Activated gamma-delta T cell treated with Interleukin-2 at 50 U/mL for 16 hours (primary cell): Measurements from ENCODE around the gene OR9Q2.
"Not testable (repeated sequence)": the region's sequence is repeated elsewhere in the genome, so short reads cannot be mapped to it uniquely, and the experiment has no call there.

Experiments
- DNase-seq: peaks from one replicate; pipeline ENCODE4 v3.0.0-alpha.2; 2020

The OR9Q2 gene, protein sequence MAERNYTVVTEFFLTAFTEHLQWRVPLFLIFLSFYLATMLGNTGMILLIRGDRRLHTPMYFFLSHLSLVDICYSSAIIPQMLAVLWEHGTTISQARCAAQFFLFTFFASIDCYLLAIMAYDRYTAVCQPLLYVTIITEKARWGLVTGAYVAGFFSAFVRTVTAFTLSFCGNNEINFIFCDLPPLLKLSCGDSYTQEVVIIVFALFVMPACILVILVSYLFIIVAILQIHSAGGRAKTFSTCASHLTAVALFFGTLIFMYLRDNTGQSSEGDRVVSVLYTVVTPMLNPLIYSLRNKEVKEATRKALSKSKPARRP

DNA sequence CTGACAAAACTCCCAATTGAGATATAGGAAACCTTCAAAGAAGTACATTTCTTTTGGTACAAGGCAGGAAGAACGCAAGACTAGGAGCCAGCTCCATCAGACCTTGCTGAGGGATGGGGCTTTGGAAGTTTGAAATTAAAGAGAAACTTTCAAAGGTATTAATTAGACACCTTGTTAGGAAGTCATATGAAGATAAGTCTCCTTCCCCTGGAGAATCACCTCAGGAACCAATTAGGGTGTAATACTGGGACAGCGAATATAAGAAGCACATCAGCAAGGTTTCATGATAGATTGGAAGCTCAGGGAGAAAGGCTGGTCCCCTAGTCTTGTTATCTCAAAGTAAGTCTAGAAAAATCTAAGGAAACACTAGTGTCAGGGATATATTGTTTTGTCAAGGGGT lies at the start of gene OR9Q2:
OR9Q2 (plus strand) TSS at position 301 of the 400 bp plus-strand sequence. CDS start 1,421 bp downstream, outside the sequence.
- DNase-seq: no peak

- no peak for DNase-seq
These were observed 46.1 kb upstream of the OR9Q2 start for GRCh38 chr11:58142761-58143160.

DNA sequence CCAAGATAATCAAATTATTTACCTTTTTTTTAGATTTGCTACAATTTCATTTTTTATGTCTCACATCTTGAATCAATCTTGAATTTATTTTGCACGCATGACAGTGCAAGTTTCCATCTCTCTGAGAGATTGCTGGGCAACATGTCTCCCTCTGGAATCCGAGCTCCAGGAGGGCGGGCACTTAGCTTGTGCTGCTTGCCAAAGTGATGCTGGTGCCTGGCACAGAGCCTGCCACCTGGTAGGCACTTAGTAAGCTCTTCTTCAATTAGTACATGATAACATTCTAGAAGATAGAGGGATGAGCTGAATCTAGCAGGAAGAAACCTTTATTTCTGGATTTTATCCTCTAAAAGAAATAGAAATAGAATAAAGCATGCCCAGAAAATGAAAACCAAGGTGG lies 36.1 kb upstream of the OR9Q2 start:
- DNase-seq: no peak

DNA sequence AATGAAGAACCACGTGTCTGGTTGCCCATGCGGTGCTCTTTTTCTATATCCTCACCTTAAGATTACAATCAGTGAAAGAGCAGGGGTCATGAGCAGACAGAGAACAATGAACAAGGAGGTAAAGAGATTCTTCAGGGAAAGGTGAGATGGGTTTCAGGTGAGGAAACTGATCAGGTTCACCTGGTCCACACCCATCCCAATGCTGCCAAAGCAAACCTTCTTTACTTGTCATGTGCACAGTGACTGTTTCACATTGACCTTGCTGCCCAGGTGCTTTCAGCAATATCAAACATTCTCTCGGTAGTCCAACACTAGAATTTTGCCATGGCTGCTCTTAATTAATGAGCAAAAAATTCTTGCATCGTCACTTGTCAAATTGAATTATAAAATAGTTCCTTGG lies 24.5 kb upstream of the OR9Q2 start:
- DNase-seq: no peak

GRCh38 chr11:58164990-58165389 lies 23.9 kb upstream of the OR9Q2 start:
- no peak for DNase-seq

- DNase-seq: no peak
These were observed 23.3 kb upstream of the OR9Q2 start for GRCh38 chr11:58165504-58166106.

- DNase-seq: no peak
These were observed 11.3 kb upstream of the OR9Q2 start for GRCh38 chr11:58177409-58178054.

DNA sequence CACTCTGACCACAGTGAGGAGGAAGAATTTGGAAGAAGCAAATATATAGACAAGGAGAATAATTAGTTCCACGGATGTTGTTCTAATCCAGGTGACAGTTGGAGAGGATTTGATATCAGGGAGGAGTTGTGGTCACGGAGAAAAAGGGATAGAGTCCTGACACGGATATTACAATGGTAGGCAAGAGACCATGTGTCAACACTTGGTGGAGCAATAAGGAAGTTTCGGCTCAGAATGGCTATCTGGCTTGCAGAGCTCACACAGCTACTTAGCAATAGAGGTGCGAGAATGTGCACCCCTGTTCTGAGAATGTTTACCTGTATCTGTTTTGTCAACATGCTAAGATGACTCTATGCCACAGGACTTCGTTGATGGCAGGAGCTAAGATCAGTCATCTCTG lies 10.4 kb upstream of the OR9Q2 start:
- DNase-seq: no peak

GRCh38 chr11:58179648-58180047 lies 9.2 kb upstream of the OR9Q2 start:
- DNase-seq: no peak

GRCh38 chr11:58186938-58187337 lies 1.9 kb upstream of the OR9Q2 start:
- DNase-seq: no peak

- no peak for DNase-seq
These were observed 3.4 kb downstream of the OR9Q2 start for GRCh38 chr11:58192229-58192628.

- no peak for DNase-seq
These were observed 4.5 kb downstream of the OR9Q2 start for GRCh38 chr11:58193391-58193790.

GRCh38 chr11:58195939-58196338 lies 7.1 kb downstream of the OR9Q2 start:
- DNase-seq: no peak

GRCh38 chr11:58199271-58199670 lies 10.4 kb downstream of the OR9Q2 start:
- no peak for DNase-seq

GRCh38 chr11:58204042-58204441 lies 15.2 kb downstream of the OR9Q2 start, which contains the start of gene OR1S2:
Gene OR1S2, minus strand, starts transcription at chr11:58204142. Its CDS starts 0 bp downstream, at chr11:58204142.
- no peak for DNase-seq

DNA sequence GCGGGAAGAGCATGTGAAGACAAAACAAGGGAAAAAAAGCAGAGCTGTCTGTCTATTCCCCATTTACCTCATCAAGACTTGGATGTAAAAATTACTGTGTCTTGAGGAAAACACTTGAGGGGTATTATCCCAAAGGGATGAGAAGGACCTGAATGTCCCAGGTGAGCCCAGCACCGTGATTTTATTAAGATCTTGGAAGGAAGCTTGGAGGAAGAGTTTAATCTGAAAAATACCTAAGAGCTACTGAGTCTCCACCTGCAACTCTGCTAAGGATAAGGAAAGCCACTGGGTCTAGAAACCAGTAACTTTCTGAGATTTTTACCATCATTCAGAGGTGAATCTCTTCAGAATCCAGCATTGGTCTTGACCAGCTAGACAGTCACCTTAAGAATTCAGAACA lies 23.6 kb downstream of the OR9Q2 start, which contains the start of gene OR1S1:
OR1S1 (plus strand) TSS at position 301 of the 400 bp plus-strand sequence.
- not testable (repeated sequence) for DNase-seq

GRCh38 chr11:58216476-58216875 lies 27.6 kb downstream of the OR9Q2 start:
- no peak for DNase-seq

GRCh38 chr11:58222721-58223120 lies 33.9 kb downstream of the OR9Q2 start:
- no peak for DNase-seq

GRCh38 chr11:58227956-58228615 lies 39.2 kb downstream of the OR9Q2 start:
- no peak for DNase-seq
